ENCODE results near the gene ZER1.

ZER1 gene

DNA sequence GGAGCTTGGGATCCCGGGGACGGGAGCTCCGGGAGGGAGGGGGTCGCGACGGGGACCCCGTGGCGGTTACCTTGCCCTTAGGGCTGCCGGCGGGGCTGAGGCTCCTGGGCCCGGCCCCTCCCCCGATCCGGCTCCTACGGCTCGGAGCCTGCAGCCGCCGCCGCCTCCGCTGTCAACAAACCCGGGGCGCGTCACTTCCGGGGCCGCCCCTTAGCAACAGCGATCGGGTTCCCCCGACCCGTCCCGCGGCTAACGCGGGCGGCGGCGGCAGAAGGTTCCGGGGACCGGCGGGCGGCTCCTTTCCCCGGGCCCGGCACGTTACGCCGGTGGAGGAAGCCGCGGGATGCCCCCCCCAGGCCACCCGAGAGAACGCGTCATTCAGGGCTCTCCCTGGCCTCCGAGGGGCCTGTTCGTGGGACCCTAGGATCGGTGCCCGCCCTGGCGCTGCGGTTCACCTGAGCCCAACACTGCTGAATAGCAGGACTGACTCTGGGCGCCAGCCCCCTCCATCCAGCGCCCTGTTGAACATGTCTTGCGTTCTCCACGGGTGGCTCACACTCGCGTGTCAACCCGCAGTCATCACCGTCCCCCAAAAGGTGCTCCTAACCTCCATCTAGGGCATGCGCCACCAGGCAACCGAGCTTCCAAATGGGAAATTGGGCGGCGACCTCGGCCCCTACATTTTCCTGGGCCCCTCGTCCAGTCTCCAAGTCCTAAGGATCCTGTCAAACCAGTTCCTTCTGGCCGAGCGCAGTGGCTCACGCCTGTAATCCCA is at the start of gene ZER1:
Gene ZER1, minus strand, starts transcription at position 183 of the 775 bp plus-strand sequence. CDS start 16,362 bp downstream, outside the sequence.
- TF ChIP-seq, protein P1, sequence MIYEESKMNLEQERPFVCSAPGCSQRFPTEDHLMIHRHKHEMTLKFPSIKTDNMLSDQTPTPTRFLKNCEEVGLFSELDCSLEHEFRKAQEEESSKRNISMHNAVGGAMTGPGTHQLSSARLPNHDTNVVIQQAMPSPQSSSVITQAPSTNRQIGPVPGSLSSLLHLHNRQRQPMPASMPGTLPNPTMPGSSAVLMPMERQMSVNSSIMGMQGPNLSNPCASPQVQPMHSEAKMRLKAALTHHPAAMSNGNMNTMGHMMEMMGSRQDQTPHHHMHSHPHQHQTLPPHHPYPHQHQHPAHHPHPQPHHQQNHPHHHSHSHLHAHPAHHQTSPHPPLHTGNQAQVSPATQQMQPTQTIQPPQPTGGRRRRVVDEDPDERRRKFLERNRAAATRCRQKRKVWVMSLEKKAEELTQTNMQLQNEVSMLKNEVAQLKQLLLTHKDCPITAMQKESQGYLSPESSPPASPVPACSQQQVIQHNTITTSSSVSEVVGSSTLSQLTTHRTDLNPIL (CRISPR knock-in tag; IDR thresholded peaks at IDR 0.05; ENCODE audit: low read depth), result no peak
- TF ChIP-seq RARB (CRISPR knock-in tag; IDR thresholded peaks at IDR 0.05), result 0 out of 2 replicates have a peak, but pooled peaks have one; percentile 44
- TF ChIP-seq ZFP3 (CRISPR knock-in tag; IDR thresholded peaks at IDR 0.05), result peak; percentile 81
- TF ChIP-seq, protein P2, sequence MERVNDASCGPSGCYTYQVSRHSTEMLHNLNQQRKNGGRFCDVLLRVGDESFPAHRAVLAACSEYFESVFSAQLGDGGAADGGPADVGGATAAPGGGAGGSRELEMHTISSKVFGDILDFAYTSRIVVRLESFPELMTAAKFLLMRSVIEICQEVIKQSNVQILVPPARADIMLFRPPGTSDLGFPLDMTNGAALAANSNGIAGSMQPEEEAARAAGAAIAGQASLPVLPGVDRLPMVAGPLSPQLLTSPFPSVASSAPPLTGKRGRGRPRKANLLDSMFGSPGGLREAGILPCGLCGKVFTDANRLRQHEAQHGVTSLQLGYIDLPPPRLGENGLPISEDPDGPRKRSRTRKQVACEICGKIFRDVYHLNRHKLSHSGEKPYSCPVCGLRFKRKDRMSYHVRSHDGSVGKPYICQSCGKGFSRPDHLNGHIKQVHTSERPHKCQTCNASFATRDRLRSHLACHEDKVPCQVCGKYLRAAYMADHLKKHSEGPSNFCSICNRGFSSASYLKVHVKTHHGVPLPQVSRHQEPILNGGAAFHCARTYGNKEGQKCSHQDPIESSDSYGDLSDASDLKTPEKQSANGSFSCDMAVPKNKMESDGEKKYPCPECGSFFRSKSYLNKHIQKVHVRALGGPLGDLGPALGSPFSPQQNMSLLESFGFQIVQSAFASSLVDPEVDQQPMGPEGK (CRISPR knock-in tag; IDR thresholded peaks at IDR 0.05; ENCODE audit: borderline replicate concordance), result peak; percentile 86
- peak; percentile 96 for ATAC-seq

DNA sequence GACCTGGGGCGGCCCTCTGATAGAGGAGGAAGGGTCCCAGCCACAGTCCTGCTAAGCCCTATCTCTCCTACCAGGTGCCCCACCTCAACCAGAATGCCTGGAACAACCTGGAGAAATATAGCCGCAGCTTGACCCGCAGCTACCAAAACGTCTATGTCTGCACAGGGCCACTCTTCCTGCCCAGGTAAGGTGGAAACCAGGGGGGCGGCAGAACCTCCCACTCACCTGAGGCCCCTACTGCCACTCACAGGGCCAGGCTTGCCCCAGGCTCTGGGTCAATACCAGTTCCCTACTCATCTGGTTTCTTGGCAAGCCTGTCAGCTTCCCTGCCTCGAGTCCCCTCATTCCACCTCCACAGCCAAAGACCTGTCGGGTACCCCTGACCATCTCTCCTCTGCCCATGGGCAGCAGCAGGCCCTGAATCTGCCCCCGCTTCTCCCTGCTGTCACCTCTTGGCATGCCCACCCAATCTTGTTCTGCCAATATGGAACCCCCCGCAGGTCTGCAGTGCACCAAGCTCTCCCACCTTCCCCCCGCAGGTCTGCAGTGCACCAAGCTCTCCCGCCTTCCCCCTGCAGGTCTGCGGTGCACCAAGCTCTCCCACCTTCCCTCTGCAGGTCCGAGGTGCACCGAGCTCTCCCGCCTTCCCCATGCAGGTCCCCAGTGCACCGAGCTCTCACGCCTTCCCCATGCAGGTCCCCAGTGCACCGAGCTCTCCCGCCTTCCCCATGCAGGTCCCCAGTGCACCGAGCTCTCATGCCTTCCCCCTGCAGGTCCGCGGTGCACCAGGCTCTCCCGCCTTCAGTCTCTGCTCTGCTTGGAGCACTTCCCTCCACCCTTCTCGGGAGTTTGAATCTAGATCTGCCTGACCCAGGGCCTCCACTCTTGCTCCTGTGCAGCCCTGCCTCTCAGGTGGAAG is 49.2 kb upstream of the ZER1 start:
- ATAC-seq, result no peak
- TF ChIP-seq RARB (CRISPR knock-in tag; IDR thresholded peaks at IDR 0.05), result no peak
- TF ChIP-seq, protein P3, sequence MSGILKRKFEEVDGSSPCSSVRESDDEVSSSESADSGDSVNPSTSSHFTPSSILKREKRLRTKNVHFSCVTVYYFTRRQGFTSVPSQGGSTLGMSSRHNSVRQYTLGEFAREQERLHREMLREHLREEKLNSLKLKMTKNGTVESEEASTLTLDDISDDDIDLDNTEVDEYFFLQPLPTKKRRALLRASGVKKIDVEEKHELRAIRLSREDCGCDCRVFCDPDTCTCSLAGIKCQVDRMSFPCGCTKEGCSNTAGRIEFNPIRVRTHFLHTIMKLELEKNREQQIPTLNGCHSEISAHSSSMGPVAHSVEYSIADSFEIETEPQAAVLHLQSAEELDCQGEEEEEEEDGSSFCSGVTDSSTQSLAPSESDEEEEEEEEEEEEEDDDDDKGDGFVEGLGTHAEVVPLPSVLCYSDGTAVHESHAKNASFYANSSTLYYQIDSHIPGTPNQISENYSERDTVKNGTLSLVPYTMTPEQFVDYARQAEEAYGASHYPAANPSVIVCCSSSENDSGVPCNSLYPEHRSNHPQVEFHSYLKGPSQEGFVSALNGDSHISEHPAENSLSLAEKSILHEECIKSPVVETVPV (CRISPR knock-in tag; IDR thresholded peaks at IDR 0.05), result no peak
- no peak for TF ChIP-seq ZC3H10 (CRISPR knock-in tag; IDR thresholded peaks at IDR 0.05)
- TF ChIP-seq PPARA (CRISPR knock-in tag; IDR thresholded peaks at IDR 0.05; ENCODE audit: borderline replicate concordance), result no peak
- no peak for TF ChIP-seq TCF4 (CRISPR knock-in tag; IDR thresholded peaks at IDR 0.05; ENCODE audit: borderline replicate concordance)
- no peak for TF ChIP-seq ZNF8 (CRISPR knock-in tag; IDR thresholded peaks at IDR 0.05)
- no peak for TF ChIP-seq ZFP30 (CRISPR knock-in tag; IDR thresholded peaks at IDR 0.05)
- TF ChIP-seq TOX (CRISPR knock-in tag; IDR thresholded peaks at IDR 0.05; ENCODE audit: borderline replicate concordance), result no peak
- no peak for TF ChIP-seq ARNTL (CRISPR knock-in tag; IDR thresholded peaks at IDR 0.05; ENCODE audit: borderline replicate concordance, low read depth)
- TF ChIP-seq ISL1 (CRISPR knock-in tag; IDR thresholded peaks at IDR 0.05), result no peak
- TF ChIP-seq ESRRG (CRISPR knock-in tag; IDR thresholded peaks at IDR 0.05), result no peak
- TF ChIP-seq BACH2 (CRISPR knock-in tag; IDR thresholded peaks at IDR 0.05; ENCODE audit: borderline replicate concordance), result no peak
- no peak for TF ChIP-seq ZNF565 (CRISPR knock-in tag; conservative IDR thresholded peaks at IDR 0.05; ENCODE audit: low read depth)
- TF ChIP-seq ZFP3 (CRISPR knock-in tag; IDR thresholded peaks at IDR 0.05), result no peak

DNA sequence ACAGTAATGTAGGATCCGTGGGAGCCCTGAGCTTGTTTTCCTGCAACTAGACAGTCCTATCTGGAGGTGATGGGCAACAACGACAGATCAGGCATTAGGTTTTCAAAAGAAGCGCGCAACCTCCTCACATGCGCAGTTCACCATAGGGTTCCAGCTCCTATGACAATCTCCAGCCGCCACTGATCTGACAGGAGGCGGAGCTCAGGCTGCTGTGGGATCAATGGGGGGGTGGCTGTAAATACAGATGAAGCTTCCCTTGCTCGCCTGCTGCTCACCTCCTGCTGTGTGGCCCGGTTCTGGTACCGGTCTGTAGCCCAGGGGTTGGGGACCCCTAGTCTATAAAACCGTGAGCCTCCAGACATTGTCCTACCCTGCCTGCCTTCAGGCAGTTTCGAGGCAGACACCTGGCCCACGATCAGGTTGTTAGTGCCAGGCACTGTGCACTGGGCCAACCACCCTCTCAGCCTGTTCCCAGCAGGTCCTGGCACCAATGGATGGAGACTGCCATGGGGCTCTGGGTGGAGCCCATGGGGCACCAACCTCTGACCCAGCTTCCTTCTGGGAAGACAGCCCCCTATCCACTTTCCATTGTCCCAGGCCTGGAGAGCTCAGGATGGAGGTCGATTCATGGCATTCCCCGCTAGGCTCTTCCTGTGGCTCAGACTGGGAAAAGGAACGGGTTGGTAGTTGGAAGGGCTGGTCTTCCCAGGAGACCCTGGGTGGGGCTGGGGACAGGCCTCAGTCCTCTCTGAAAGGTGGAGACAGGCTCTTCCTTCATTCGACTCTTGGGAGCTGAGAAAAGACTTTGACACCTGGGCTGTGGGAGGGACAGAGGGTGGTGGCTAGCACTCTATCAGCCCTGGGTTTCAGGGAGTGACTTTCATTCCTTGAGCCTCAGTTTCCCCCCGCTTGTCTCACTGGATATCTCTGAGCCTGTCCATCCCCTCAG is 48.3 kb upstream of the ZER1 start:
- peak; percentile 62; the same call in 1 of the 2 replicates for TF ChIP-seq TCF4 (CRISPR knock-in tag; IDR thresholded peaks at IDR 0.05; ENCODE audit: borderline replicate concordance)
- no peak for TF ChIP-seq GLIS3 (CRISPR knock-in tag; IDR thresholded peaks at IDR 0.05)
- ATAC-seq, result peak; percentile 74

DNA sequence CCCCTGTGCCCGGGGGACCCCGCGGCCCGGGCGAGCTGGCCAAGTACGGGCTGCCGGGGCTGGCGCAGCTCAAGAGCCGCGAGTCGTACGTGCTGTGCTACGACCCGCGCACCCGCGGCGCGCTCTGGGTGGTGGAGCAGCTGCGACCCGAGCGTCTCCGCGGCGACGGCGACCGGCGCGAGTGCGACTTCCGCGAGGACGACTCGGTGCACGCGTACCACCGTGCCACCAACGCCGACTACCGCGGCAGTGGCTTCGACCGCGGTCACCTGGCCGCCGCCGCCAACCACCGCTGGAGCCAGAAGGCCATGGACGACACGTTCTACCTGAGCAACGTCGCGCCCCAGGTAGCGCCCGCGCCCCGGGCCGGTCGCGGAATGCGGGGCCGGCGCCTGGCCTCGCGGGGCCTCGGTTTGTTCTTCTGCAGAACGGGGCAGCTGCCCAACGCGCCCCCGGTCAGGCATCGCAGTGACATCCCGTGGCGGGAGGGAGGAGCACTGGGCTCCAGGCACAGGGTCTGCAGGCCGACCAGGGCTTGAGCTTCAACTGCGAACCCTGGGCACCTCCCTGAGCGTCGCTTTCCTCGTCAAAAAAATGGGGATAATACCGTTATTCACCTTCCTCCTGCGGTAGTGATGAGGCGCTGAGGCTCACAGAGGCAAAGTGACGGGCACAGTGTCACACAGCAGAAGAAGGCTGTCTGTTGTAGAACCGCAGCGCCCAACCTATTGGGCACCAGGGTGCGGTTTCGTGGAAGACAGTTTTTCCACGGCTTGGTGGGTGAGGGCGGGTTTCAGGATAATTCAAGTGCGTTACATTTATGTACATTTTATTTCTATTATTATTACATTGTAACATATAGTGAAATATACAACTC is 47.4 kb upstream of the ZER1 start:
- TF ChIP-seq BACH2 (CRISPR knock-in tag; IDR thresholded peaks at IDR 0.05; ENCODE audit: borderline replicate concordance) (no peak), TCF4 (CRISPR knock-in tag; IDR thresholded peaks at IDR 0.05; ENCODE audit: borderline replicate concordance) (no peak), ZNF8 (CRISPR knock-in tag; IDR thresholded peaks at IDR 0.05) (no peak), ZFP3 (CRISPR knock-in tag; IDR thresholded peaks at IDR 0.05) (no peak), PPARA (CRISPR knock-in tag; IDR thresholded peaks at IDR 0.05; ENCODE audit: borderline replicate concordance) (no peak), CSDC2 (CRISPR knock-in tag; IDR thresholded peaks at IDR 0.05) (no peak), SNAI2 (CRISPR knock-in tag; IDR thresholded peaks at IDR 0.05) (no peak), GLIS3 (CRISPR knock-in tag; IDR thresholded peaks at IDR 0.05) (no peak), ISL1 (CRISPR knock-in tag; IDR thresholded peaks at IDR 0.05) (no peak)
- TF ChIP-seq, protein P1 (CRISPR knock-in tag; IDR thresholded peaks at IDR 0.05; ENCODE audit: low read depth), result no peak
- peak; percentile 8 for ATAC-seq
